Hepatocyte (in vitro differentiated cells): ENCODE data around the gene HEATR5A. TPM values are rescaled to one million over a fixed set of nuclear protein-coding genes. Genes with fewer than 3 reads are reported as not detected.
"Not testable (repeated sequence)": the region's sequence is repeated elsewhere in the genome, so short reads cannot be mapped to it uniquely, and the experiment has no call there.

Experiments used
- DNase-seq: peaks from one replicate; pipeline ENCODE4 v3.0.0-alpha.2; 2016; ENCODE audit warnings: low spot score
- H2AFZ ChIP-seq: fragments of 200-600 bp; sonication (generic); 2 replicates; pipeline ENCODE4 v1.6.0; 2016; ENCODE audit warnings: antibody characterized with exemption, mild to moderate bottlenecking
- H3K27ac ChIP-seq: fragments of 200-600 bp; sonication (generic); 2 replicates; pipeline ENCODE4 v1.5.1; 2016; ENCODE audit warnings: mild to moderate bottlenecking
- H3K27me3 ChIP-seq: fragments of 200-600 bp; sonication (generic); 2 replicates; pipeline ENCODE4 v1.6.1; 2016
- H3K36me3 ChIP-seq: fragments of 200-600 bp; sonication (generic); replicated peaks from 2 replicates; pipeline ENCODE4 v1.5.1; 2016; ENCODE audit warnings: low read depth; ENCODE audit not compliant: insufficient read depth
- H3K4me1 ChIP-seq: fragments of 200-600 bp; sonication (generic); 2 replicates; pipeline ENCODE4 v1.5.1; 2016; ENCODE audit warnings: mild to moderate bottlenecking, moderate library complexity; ENCODE audit not compliant: insufficient read depth
- H3K4me2 ChIP-seq: fragments of 200-600 bp; sonication (generic); 2 replicates; pipeline ENCODE4 v1.6.0; 2016
- H3K4me3 ChIP-seq: fragments of 200-600 bp; sonication (generic); 2 replicates; pipeline ENCODE4 v1.5.1; 2016; ENCODE audit warnings: mild to moderate bottlenecking
- H3K79me2 ChIP-seq: fragments of 200-600 bp; sonication (generic); 2 replicates; pipeline ENCODE4 v1.6.0; 2017; ENCODE audit warnings: mild to moderate bottlenecking
- H3K9me2 ChIP-seq: fragments of 200-600 bp; sonication (generic); replicated peaks from 2 replicates; pipeline ENCODE4 v1.6.0; 2017; ENCODE audit warnings: mild to moderate bottlenecking; ENCODE audit not compliant: insufficient read depth
- H3K9me3 ChIP-seq: fragments of 200-600 bp; sonication (generic); 2 replicates; pipeline ENCODE4 v1.5.1; 2016; ENCODE audit warnings: low read depth, mild to moderate bottlenecking
- H4K20me1 ChIP-seq: fragments of 200-600 bp; sonication (generic); 2 replicates; pipeline ENCODE4 v1.6.0; 2016; ENCODE audit warnings: mild to moderate bottlenecking; ENCODE audit not compliant: insufficient read depth, poor library complexity, severe bottlenecking
- CTCF ChIP-seq: fragments of 200-600 bp; sonication (generic); IDR thresholded peaks from 2 replicates; pipeline ENCODE4 v1.5.1; 2016; ENCODE audit warnings: antibody characterized with exemption, mild to moderate bottlenecking; ENCODE audit not compliant: poor library complexity
- EZH2 ChIP-seq: fragments of 200-600 bp; sonication (generic); IDR thresholded peaks from 2 replicates; pipeline ENCODE4 v1.6.1; 2016; ENCODE audit warnings: antibody characterized with exemption, mild to moderate bottlenecking, borderline replicate concordance
- EZH2phosphoT487 ChIP-seq: fragments of 200-600 bp; sonication (generic); IDR thresholded peaks from one replicate; pipeline ENCODE4 v1.6.1; 2018; ENCODE audit warnings: antibody characterized with exemption, mild to moderate bottlenecking, low read depth, moderate library complexity; ENCODE audit not compliant: unreplicated experiment, severe bottlenecking
- WGBS: methylation state at CpG from one replicate; pipeline ENCODE4 v1.1.6; 2016; ENCODE audit warnings: low lambda C conversion rate; ENCODE audit errors: missing lambda C conversion rate; 5-methylcytosine and 5-hydroxymethylcytosine counted together
- polyA plus RNA-seq: library from polyadenylated mRNA; unstranded; fragments of >200 nt; fragmentation: Nextera tagmentation; extraction: Ambion mirVana; gene quantifications from 2 replicates; pipeline ENCODE4 v1.2.1, GENCODE V29; 2016
- total RNA-seq: library from RNA; depleted of rRNA; stranded (reverse); fragments of >200 nt; gene quantifications from 2 replicates; pipeline ENCODE4 v1.2.3, GENCODE V29; 2014

The HEATR5A gene
- total and polyA plus RNA-seq, 2 experiments from 2014 or later: 17.9 to 25.3 TPM

GRCh38 chr14:31441273-31442111, 21.1 kb upstream of the HEATR5A start:
- Histone ChIP-seq H3K9me2 (no peaks in the 10 kb centered on the region), H2AFZ (no peak overlapping the region), H3K79me2 (no peaks in the 10 kb centered on the region), H3K36me3 (no peaks in the 10 kb centered on the region), H3K4me1 (no peaks in the 10 kb centered on the region), H4K20me1 (no peaks in the 10 kb centered on the region), H3K27ac (peak overlapping the region; percentile 58), H3K4me3 (no peak overlapping the region), H3K27me3 (no peaks in the 10 kb centered on the region), H3K9me3 (no peaks in the 10 kb centered on the region), H3K4me2 (peak overlapping the region; percentile 19)
- WGBS: 78% methylated on average over 7 of the region's 7 CpGs
- no peak for DNase-seq
- no peak for TF ChIP-seq CTCF
- no peak for TF ChIP-seq EZH2phosphoT487
- TF ChIP-seq EZH2: no peak

DNA sequence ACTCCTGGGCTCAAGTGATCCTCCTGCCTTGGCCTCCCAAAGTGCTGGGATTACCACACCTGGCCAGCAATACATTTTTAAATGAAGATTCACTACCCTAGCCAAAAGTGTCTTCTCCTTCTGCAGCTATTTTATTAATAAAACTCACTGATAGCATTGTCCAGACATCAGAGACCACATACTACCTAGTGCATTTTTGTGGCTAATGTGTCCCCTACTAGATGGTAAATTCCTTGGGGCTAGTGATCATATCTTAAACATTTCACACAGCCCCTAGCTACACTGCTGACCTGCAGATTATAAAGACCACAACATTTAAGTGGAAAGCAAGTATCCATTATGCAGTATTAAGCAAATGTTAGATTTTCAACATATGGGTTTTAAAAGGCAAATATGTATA, 19.9 kb upstream of the HEATR5A start:
- no peaks in the 10 kb centered on the region for H4K20me1 ChIP-seq
- no peaks in the 10 kb centered on the region for H3K9me2 ChIP-seq
- TF ChIP-seq CTCF (no peak), EZH2 (no peak), EZH2phosphoT487 (no peak)
- DNase-seq: no peak
- no peak overlapping the region for H3K4me2 ChIP-seq
- H2AFZ ChIP-seq: no peak overlapping the region
- no peaks in the 10 kb centered on the region for H3K79me2 ChIP-seq
- no peaks in the 10 kb centered on the region for H3K27me3 ChIP-seq
- no peaks in the 10 kb centered on the region for H3K36me3 ChIP-seq
- no peaks in the 10 kb centered on the region for H3K4me1 ChIP-seq
- no peaks in the 10 kb centered on the region for H3K9me3 ChIP-seq
- no peak overlapping the region for H3K4me3 ChIP-seq
- H3K27ac ChIP-seq: no peak overlapping the region

DNA sequence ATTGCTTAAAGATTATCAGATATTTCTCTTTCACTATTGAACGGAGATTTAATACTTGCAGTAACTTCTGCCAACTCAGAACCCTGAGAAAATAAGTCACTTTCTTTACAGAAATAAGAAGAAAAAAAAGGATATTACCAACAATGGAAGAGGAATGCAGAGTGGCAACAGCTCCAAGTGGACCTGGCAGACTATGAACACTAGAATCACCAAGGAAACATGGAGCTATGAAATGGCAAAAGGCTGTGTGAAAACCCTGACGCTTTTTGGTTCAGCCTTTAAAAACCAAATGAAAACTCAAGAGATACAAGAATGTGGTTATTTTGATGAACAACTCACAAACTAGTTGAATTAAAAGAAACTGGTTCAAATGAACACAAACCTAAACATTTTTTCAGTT, 19.2 kb upstream of the HEATR5A start:
- no peaks in the 10 kb centered on the region for H3K27me3 ChIP-seq
- no peaks in the 10 kb centered on the region for H4K20me1 ChIP-seq
- no peaks in the 10 kb centered on the region for H3K79me2 ChIP-seq
- no peaks in the 10 kb centered on the region for H3K4me1 ChIP-seq
- no peaks in the 10 kb centered on the region for H3K9me2 ChIP-seq
- no peak for DNase-seq
- H3K4me2 ChIP-seq: no peak overlapping the region
- H3K4me3 ChIP-seq: no peak overlapping the region
- H3K27ac ChIP-seq: no peak overlapping the region
- no peaks in the 10 kb centered on the region for H3K9me3 ChIP-seq
- H3K36me3 ChIP-seq: no peaks in the 10 kb centered on the region
- WGBS: 88% methylated on average over 2 of the region's 2 CpGs
- TF ChIP-seq EZH2 (no peak), CTCF (no peak), EZH2phosphoT487 (no peak)
- H2AFZ ChIP-seq: no peak overlapping the region

DNA sequence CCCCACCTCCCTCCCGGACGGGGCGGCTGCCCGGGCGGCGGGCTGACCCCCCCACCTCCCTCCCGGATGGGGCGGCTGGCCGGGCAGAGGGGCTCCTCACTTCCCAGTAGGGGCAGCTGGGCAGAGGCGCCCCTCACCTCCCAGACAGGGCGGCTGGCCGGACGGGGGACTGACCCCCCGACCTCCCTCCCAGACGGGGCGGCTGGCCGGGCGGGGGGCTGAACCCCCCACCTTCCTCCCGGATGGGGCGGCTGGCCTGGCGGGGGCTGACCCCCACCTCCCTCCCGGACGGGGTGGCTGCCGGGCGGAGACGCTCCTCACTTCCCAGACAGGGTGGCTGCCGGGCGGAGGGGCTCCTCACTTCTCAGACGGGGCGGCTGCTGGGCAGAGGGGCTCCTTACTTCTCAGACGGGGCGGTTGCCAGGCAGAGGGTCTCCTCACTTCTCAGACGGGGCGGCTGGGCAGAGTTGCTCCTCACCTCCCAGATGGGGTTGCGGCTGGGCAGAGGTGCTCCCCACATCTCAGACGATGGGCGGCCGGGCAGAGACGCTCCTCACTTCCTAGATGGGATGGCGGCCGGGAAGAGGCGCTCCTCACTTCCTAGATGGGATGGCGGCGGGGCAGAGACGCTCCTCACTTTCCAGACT, 16.8 kb upstream of the HEATR5A start:
- 96% methylated on average over 13 of the region's 45 CpGs for WGBS
- not testable (repeated sequence) for H3K9me3 ChIP-seq

More for the DNA sequence above, 16.8 kb upstream of the HEATR5A start:
- H3K27me3 ChIP-seq, DNase-seq, H4K20me1 ChIP-seq, H3K4me2 ChIP-seq, H3K4me3 ChIP-seq, H3K27ac ChIP-seq, H3K79me2 ChIP-seq, H3K4me1 ChIP-seq, H3K36me3 ChIP-seq, H2AFZ ChIP-seq, H3K9me2 ChIP-seq: not testable (repeated sequence)
